SH-SY5Y (cell line): ENCODE measurements around the gene MGAT5.

Experiments used
- GATA2 ChIP-seq: IDR thresholded peaks from 2 replicates; pipeline ENCODE4 v1.6.1; 2011; ENCODE audit warnings: mild to moderate bottlenecking, low read depth, low read length
- GATA3 ChIP-seq: IDR thresholded peaks from 2 replicates; pipeline ENCODE4 v1.6.1; 2011; ENCODE audit warnings: low read depth, mild to moderate bottlenecking, low read length, moderate library complexity

The MGAT5 gene

DNA sequence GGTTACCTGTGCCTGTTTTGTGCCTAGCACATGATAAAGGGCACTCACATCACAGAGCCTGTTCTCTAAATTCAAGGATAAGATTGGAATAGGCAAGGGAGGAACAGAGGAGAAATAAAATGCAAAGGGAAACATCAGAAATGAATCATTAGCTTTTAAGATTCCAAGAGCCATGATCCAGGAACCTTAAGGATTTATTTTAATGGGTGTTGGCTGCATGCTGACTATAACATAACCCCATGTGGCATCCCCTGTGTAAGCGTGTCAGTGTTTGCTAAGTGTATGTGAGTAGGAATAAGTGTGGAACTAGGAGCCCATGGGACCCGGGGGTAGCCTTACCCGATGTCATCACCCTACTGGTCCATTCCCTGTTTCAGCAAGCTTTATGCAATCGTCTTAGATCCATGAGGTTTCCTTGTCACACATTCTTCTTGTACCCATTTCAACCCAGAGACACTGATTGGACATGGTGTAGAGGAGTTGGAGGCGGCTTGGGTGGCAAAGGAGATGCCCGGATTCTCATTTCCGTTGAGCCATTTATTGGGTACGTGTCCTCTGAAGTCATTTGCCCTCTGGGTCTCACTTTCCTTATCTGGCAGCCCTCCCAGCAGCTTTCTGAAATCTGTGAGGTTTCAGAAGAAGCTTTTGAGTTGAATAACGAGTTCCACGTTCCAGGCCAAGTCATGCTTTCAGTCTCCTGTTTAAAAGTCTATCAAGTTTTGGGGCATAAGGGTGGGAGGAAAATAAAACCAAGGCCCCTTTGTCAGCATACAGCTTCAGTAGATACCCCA lies 117.0 kb downstream of the MGAT5 start:
- TF ChIP-seq GATA3 = no peak
- TF ChIP-seq GATA2 = no peak

GRCh38 chr2:134372141-134372540 lies 118.3 kb downstream of the MGAT5 start:
- TF ChIP-seq GATA2 = no peak
- TF ChIP-seq GATA3 = no peak

DNA sequence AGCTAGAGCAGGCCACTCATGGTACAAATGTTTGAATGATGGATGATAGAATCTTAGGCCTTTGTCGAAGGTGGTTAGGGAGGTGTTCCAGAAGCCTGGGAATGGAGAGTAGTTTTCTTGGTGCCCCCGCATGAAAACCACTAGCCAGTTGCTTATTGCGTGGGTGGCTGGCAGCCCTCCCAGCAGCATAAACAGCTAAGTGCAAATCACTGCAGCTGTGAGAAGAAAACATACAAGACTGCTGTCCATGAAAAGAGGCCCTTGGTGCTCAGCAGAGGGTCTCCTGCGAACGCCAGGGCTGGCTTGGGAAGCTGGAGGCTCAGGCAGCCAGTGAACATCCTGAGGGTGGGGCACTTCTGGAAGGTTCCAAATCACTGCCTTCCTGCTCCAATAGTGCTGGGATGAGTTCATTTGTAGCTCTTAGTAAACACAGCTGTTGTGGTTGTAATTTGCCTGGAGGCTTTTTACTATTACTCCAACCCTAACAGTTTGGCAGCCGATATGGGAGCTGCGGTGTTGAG lies 118.8 kb downstream of the MGAT5 start:
- TF ChIP-seq GATA2 (no peak), GATA3 (no peak)

- no peak for TF ChIP-seq GATA2
- TF ChIP-seq GATA3 = no peak
Measured at GRCh38 chr2:134375935-134376334, 122.1 kb downstream of the MGAT5 start.

DNA sequence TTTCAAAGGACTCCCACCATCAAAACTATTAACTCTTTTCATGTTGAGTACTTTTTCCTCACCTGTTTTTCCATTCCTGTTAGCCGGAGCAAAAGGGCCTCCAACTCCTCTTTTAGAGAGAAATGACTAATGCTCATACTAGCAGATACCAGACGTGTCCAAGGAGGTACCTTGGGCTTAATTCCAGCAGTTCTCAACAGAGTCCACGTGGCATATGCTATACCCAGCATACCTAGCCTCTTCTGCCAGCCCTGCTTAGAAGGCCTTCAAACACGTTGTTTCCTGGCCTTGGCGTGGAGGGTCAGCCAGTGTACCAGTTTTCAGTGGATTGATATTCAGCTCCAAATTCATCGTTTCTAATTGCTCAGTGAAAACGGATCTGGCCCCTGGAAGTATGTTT lies 123.9 kb downstream of the MGAT5 start:
- no peak for TF ChIP-seq GATA3
- TF ChIP-seq GATA2 = no peak

DNA sequence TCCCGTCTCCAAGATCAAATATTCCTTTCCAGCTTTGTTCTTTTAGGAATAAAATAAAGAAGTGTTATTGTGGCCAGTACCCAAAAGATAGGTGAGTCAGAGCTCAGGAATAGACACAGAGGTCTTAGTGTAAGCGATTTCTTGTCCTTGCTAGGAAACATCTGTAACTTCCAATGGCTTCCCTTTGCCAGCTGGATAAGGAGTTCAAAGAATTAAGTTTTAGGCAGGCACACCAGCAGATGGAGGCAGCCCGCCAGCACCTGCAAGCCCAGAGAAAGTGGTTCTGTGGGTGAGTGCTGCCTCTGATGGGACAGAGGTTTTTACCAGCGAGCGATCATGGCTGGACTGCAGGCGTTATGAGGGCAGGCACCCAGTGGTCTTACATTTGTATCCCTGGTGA lies 125.4 kb downstream of the MGAT5 start:
- TF ChIP-seq GATA2 (no peak), GATA3 (no peak)

GRCh38 chr2:134379722-134380121 lies 125.8 kb downstream of the MGAT5 start:
- no peak for TF ChIP-seq GATA2
- TF ChIP-seq GATA3 = no peak

DNA sequence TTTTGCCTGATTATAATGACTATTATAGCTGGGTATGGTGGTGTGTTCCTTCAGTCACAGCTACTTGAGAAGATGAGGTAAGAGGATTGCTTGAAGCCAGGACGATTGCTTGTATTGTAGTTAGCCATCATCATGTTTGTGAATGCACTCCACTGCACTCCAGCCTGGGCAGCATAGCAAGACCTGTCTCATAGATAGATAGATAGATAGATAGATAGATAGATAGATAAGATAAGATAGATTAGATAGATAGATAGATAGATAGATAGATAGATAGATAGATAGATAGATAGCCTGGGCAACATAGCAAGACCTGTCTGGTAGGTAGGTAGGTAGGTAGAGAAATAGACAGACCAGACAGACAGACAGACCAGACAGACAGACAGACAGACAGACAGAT lies 127.3 kb downstream of the MGAT5 start:
- TF ChIP-seq GATA2 (0 out of 2 replicates have a peak, but pooled peaks have one; percentile 7), GATA3 (peak; percentile 48; the same call in 1 of the 2 replicates)

DNA sequence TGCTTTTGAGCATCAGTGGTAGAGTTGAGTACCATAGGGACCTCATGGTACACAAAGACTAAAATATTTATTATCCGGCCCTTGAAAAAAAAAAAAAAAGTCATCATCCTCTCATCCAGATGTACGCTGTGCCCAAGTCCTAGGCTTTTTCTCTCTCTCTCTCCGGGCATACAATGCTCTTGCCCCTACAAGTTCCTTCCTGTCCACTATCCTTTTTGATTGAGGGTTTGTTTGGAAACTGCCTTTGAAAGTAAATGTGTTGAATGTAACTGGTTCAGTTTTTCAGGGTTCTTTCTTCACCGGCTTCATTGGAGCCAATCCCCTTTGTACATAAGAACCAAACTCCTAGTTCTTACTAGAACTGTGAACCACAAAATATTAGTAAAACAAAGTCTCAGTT lies 130.3 kb downstream of the MGAT5 start:
- TF ChIP-seq GATA3 (no peak), GATA2 (no peak)

DNA sequence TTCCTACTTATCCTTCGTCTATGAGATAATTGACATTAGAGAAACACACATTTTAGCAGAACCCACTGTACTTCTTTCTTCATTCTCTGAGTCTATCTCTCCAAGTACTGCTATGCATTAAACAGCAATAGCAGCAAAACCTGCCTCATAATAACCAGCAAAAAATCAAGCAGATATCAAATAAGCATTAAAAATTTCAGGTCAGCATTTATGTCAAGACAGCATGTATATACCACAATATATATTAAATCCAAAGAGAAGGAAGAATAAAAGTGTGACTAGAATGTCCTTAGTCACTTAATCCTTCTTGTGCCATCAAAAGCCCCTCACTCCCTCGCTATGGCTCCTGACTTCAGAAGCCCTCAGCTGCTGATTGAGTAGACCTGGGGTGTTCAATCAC lies 131.3 kb downstream of the MGAT5 start:
- no peak for TF ChIP-seq GATA3

- TF ChIP-seq GATA3 (no peak), GATA2 (no peak)
Measured at GRCh38 chr2:134386310-134386709, 132.4 kb downstream of the MGAT5 start.

DNA sequence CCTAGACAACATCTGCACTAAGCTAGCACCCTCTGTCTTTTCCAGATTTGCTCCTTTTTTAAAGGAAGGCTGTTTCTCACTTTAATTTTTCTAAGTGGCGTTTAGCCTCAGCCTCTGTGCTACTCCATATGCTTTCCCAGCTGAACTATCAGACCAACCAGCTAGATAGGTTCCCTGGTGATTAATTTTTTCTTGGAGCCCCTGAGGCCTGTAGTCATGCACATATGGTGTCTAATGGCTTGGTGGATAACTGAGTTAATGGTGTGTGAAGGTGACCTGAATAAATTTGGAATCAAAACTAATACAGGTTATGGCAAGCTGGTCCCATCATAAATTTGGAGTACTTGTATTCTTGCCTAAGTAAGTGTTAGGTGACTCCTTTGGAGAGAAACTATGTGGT lies 135.5 kb downstream of the MGAT5 start:
- TF ChIP-seq GATA2 = no peak
- no peak for TF ChIP-seq GATA3

GRCh38 chr2:134391751-134392160 lies 137.9 kb downstream of the MGAT5 start:
- TF ChIP-seq GATA2 (no peak), GATA3 (no peak)

DNA sequence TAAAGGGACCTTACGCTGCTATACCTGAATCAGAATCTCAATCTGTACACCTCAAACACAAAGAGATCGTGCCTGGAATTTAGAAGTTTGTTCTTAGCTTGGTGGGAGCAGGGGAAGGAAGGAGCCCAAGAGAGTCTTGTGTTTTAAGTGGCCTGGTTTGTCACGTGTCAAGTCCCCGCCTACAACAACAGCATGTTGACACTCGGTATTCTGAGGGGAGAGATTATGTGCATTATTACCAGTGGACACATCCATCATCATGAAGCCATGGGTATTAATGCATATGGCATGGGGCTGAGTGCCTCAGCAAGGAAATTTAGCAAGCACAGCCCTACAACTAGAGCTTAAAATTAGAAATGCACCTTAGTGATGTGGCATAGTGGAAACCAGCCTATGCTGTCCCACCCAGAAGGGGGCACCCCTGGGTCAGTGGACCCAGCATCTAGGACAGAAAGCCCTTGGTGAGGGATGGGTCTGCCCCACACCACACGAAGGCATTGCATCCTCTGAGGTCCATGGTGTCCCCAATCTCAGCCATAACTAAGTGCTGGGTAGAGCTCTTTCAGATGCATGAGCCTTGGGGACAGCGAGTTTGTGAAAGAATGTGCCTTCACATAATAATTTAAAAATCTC lies 138.7 kb downstream of the MGAT5 start:
- TF ChIP-seq GATA3 (no peak), GATA2 (no peak)

GRCh38 chr2:134393075-134393461 lies 139.2 kb downstream of the MGAT5 start:
- TF ChIP-seq GATA3 (no peak), GATA2 (no peak)

GRCh38 chr2:134395779-134396178 lies 141.9 kb downstream of the MGAT5 start:
- TF ChIP-seq GATA3 = no peak
- TF ChIP-seq GATA2 = no peak
